Measurements from ENCODE around the gene ABCA4.
A peak's percentile ranks its signal among the peaks of the same experiment; 100 is the strongest.

Gene ABCA4

DNA sequence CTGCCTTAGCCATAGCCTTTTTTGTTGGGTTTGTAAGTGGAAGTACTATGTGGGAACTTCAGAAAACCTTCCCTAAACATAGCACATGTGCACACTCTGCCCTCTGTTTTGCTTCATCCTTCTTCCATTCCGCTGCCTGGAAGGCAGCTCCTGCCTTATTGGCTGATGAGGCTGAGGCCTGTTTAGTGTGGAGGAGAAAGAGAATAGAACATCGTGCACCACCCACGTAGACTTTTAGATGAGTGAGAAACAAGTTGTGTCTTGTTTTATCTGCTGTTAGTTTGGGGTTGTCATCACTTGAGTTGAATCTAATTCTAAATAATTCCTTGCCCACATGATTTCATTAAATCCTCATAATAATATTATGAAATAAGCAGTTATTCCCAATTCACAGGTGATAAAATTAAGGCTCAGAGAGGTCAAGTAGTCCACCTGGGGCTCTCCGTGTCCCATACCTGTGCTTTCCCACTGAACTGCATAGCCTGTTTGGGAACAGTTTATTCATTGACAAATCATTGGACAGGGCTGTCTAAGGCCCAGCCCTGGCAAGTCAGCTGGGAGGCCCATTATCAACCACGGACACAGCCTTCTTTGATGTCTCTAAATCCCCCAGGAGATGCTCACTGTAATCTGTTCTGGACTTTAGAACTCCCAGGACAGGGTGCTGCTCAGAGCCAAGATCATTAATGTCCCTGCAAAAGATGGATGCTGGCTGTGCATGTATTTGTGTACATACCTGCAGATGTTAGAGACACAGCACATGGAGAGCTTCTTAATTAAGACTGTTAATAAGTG, 93.0 kb downstream of the ABCA4 start:
- DNase-seq (ENCODE audit: low spot score): no peak

DNA sequence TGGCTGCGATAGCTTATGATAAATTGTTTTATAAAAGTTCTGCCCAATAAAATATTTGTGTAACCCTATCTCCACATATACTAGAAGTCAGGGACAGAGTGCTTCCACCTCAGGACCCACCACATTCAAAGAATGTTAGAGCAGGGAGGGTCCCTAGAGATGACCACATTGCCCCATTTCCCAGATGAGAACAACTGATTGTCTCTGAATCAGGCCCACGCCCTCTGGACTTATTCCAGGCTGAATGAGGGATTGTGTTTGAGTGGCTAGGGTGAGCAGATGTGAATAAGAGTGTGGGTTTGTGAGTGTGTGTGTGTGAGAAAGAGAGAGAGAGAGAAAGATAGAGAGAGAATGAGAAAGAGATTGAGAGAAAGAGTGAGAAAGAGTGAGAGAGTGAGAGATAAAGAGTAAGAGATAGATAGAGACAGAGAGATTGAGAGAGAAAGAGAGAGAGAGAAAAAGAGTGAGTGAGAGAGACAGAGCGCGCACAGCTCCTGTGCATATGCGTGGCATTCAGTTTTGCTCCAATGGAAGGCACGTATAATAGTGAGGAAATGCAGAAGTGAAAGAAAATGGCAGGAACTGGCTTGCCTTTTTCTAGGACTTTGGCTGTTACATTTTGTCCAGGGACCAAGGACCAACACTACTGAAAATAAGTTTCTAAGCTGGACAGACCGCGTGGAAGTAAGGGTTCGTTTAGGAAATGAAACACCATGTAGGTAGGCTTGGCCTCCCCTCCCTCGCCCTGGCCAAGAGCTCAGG, 94.1 kb downstream of the ABCA4 start:
- no peak for DNase-seq (ENCODE audit: low spot score)

DNA sequence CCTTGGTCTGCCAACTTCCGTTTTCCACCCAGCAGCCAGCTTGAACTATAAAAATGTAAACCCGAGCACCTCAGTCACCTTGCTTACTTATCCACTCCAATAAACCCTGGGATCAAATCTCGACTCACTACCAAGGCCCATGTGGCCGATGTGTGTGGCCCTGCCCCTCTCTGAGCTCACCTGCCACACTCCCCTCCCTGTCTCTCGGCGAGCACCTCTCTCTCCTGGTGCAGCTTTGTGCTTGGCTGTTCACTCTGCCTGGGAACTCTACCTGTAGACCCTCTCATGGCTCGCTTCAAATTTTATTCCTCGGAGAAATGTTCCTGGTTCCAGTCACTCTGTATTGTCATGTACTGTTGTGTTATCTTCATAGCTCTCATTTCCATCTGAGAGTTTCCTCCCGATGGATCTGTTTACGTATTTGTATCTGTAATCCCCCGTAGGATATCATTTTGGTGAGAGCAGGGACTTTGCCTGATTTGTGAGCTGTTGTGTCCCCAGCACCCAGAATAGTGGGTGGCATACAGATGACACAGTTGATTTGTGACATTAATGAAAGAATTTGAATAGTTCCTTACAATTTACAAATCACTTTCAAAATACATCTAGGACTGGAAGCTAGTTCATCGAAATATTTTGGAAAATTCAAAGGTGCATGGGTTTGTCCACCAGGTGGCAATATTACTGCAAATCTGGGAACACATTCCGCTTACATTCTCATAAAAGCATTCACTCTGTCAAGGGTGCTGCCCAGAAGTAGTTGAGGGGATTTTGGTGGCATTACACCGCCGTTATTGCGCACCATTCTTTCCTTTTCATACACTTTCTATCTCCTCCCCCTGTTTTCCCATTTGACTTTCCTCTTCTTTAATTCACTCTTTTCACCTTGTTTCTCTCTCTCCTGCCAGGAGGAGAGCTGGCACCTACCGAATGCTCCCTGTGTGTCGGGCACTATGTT, 95.3 kb downstream of the ABCA4 start:
- DNase-seq (ENCODE audit: low spot score): peak; percentile 19

DNA sequence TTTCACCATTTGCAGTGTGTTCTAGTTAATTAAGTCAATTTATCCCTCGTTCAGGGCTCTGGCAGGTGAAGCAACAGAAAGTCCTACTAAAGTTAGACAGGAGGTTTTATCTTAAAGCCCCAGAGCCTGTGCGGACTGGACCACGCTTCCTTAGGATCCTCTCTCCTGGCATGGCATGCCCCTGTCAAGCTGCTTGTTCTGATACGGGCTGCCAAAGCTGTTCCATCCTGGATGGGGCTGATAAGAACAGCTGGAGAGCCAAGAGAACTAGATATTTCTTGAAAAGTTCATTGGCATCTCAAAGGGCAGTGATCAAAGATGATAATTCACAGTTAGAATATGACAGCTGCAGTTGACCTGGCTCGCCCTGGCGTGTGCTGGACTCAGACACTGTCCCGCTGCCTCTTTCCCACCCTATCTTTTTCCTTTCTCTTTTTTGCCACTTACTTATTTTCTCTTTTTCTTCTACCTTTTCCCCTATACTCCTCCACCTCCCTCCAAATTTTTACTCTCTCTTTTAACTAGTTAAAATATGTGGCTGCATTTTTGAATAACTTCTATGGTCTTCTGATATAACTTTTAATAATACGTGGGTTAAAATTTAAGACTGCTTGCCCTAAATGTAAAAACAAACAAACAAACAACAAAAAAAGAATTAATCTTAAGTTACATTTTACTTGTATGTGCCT, 96.7 kb downstream of the ABCA4 start:
- DNase-seq (ENCODE audit: low spot score): no peak

DNA sequence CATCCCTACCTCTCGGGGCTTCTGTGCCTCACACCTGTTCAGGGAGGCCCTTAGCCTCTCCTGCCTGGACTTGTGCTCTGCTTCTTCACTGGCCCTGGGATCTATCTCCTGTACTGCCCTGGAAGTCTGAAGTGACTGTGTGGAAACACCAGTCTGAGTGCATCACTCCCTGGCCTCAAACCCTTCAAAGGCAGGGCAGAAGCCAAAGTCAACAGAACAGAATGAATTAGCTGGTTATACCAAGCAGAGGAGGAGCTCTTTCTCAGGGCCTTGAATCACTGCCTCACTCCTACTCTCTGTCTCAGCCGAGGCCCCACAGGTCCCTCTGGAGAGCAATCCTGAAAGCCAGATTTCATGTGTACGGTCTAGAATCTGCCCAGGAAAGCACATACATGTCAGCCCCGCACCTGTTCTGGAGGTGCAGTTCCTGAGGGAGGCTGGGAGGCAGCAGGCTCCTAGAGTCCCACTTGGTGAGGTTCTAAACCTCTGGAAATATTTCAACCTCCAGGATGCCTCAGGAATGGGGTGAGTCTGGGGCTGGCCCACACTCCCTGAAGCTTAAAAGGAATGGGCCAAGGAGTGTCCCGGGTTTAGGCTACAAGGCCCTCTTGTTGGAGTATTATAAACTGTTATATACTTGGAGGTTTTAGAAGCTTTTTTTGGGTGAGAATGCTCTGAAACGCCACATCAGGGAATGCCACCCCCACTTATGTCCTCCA, 98.3 kb downstream of the ABCA4 start:
- DNase-seq (ENCODE audit: low spot score): no peak

DNA sequence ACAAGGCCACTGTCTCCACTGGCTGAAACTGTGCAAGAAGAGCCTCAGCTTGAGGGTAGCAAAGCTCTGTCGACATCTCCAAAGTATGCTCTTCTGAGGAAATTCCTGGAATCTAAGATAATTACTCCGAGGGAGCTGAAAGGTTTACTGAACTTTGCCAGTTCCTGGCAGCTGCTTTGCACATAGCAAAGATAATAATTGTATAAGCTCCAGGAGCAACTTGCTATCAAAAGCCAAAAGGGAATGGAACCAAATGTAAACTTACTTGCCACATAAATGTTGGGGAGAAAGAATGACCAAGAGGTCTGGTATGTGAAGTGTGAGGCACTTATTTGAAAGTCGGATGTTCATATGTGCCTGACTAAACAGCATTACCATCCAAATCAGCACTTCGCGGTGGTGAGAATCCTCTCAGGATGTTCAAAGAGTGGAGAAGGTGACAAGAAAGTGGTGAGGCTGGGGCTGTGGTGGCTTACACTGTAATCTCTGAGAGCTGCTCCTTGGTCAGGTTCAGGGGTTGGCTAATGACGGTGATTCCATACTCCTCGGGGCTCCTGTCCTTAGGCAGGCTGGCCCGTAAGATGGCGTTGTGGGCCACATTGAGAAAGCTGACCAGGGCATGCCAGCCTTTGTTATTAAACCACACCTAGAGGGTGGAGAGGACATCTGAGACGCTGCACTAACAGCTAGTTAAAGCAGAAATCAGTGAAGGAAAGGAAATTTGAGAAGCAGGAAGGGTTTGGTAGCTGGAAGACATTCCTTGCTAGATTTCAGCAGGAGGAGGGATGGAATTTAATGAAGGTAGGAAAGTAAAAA, 100.0 kb downstream of the ABCA4 start:
- DNase-seq (ENCODE audit: low spot score): no peak

DNA sequence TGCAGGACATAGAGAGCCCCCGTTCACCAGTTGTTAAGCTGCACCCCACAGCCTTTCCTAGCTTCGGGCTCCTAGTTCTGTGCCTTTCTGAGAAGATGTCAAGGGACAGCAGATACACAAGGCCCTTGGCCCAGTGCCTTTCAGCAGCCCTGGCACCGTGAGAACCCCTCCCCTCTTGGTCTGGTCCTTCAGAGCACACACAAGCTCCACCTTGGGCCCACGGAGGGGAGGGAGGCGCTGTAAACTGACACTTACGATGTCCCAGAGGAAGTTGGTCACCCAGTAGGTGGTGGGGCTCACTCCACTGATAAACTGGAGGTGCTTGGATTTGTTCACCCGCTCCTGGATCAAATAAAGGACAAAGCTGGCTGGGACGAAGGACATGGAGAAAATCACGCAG, 101.6 kb downstream of the ABCA4 start:
- no peak for DNase-seq (ENCODE audit: low spot score)

DNA sequence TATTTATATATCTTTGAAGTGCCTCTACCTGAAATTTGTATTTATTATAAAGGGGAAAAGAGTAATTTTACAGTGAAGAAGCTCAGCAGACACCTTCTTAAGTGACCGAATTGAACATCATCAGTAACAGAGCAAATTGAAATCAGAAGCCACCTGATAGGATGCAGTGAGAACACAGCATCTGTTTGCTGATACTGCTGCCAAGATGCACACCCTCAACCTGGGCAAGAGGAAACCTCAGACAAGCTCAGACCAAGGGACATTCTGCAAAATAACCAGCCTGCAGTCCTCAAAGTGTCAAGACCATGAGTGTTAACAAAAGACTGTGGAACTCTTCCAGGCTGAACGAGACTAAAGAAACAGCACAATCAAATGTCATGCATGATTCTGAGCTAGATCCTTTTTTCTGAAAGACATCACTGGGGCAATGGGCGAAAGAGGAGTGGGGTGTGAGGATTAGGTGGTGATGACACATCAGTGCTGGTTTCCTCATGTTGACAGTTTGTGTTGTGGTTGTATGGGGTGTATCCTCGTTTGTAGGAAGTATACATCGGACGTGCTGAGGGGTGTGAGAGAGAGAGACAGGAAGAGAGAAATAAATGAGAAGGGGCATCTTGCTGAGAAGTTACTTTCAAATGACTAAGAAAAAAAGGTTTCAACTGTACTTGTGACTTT, 103.7 kb downstream of the ABCA4 start:
- peak; percentile 30 for DNase-seq (ENCODE audit: low spot score)

DNA sequence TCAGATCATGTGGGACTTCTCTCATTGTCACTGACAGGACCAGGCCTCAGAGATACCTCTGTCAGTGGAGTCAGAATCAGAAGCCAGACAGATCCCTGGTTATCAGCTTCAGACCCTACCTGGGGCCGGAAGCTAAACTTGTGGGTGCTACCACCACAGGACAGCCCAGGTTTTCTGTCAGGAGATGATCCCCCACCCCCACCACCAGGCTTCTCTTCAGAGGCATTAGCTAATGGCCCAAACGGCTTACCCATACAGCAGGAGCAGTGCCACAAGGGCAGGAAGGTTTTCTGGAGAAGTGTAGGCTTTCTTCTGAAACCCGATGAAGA, 105.5 kb downstream of the ABCA4 start:
- DNase-seq (ENCODE audit: low spot score): no peak

DNA sequence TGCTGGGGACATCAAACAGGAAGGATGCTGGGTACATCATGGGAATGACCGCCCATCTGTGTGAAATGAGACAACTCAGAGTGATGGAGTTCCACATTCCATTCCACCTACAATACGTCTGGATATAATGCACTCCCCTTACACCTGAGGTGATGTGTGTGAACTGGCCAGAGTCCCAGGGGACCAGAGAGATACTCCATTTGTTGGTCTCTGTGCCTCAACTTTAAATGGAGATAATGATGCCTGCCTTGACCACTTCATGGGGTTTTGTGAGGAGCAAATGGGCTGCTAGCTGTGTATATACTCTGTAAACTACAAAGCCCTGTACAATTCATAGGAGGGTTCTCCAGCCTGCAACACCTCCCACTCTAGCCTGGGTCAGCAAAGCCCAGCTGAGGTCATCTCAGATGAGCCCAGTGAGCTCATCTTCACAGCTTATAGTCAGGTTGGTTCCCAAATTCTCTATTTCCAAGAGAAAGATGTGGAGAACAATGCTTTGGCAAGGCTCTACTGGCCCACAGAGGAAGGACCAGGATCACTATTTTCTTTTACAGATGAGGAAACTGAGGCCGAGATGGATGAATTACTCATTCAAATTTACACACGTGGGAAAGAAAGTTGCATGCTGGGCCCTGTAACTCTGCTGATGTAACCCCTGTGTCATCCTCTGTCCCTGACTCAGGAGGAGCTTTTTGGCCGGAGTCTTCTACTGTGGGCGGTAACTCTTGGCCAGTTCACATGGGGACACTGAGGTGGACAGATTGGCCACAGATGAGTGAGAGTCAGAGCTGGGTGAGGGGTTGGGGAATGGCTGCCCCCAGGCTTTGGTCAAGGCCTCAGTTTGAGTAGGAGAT, 106.1 kb downstream of the ABCA4 start:
- DNase-seq (ENCODE audit: low spot score): no peak

DNA sequence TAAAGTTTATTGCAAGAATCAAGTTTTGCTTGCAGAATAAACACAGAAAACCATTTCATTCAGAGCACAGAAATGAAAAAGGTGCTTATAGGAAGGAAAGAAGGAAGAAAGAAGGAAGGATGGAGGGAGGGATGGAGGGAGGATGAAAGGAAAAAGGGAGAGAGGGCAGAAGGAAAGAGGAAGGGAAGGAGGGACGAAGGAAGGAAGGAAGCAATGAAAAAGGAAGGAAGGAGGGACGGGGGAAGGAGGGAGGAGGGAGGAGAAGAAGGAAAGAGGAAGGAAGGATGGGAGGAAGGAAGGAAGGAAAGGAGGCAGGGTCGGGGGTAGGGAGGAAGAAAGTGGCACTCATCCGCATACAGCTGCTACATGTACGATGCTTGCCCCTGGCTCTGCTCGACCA, 106.9 kb downstream of the ABCA4 start:
- DNase-seq (ENCODE audit: low spot score): no peak

DNA sequence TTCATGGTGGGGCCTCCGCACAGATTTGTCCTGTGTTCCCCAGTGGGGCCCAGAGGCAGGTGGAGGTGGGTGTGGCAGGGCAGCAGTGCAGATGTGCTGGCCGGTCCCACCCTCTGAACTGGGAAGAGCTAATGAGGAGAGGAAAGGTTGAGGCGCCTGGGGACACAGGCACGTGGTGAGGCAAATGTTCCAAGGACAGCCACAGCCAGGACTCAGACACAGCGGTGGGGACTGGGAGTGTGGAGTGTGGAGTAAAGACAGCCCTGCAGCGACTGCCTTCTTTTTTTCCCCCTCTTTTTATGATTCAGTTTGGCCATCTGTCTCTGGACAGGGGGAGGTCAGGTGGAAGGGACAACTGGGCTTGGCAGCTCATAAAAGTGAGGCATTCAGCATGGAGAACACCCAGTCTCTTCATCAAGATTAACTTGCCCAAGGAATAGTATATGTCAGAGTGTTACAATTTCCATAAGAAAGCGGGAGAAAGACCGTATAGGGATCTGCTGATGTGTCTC, 107.5 kb downstream of the ABCA4 start:
- DNase-seq (ENCODE audit: low spot score): no peak

DNA sequence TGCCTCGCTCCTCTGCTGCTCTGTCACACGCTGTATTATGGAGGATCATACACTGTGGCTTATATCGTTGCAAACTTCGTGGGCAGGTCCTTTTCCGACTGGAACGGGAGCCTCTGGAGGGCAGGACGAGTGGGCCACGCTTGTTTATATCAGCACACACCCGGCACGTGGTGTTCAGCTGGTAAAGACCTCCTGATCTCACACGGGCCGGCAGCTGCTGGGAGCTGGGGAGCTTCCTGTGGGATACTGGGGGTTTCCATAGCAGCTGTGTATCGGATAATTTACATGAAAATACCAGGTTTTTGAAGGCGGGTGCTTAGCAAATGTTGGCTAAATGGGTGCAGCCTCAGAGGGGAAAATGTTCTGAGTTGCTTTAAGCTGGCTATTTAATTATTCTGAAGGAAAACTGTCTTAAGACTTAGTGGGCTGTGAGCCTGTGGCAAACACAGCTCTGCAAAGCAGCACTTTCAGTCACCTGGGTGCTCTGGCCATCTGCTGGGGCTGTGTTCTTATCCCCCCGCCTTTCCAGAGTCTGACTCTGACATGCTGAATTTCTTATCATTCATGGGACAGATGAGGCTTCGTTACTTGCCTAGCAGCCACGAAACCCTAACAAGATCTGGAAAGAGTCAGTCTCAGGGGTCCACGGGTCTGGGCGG, 108.1 kb downstream of the ABCA4 start:
- no peak for DNase-seq (ENCODE audit: low spot score)

DNA sequence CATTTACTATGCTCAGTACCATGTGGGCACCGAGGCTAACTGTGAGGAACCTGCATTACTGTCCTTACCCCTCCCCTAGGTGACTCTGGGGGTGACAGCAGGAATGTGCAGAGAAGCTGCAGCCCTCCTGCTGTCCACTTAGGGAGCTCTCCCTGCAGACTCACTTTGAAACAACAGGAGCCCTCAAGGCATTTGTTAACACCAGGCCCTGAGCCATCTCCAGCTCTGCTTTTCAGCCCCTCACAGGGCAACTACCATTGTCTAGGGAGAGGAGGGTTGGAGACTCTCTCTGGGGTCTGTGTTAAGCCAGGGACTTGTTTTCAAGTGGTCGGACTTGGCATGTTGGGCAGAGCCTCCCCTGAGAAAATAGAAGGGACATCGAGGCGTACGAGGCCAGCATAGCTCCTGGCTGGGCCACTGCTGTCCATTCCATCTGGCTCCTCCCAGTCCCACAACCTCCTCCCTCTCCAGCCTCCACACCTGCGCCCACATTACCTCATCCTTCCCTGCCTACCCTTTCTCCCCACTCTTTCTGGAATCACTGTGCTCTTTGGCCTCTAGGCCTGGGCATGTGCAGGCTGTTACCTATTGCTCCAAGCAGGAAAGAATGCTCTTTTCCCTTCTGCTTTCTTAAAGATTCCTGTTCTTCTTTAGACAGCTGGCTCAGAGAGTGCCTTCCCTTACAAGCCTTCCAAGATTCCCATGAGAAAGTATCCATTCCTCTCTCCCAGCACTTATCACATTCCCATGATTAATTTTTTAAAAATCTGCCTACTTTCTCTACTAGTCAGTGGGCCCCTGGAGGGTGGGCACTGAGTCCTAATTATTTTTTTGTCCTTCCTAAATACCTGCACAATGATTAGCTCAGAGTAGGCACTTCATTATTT, 109.0 kb downstream of the ABCA4 start:
- DNase-seq (ENCODE audit: low spot score): no peak

DNA sequence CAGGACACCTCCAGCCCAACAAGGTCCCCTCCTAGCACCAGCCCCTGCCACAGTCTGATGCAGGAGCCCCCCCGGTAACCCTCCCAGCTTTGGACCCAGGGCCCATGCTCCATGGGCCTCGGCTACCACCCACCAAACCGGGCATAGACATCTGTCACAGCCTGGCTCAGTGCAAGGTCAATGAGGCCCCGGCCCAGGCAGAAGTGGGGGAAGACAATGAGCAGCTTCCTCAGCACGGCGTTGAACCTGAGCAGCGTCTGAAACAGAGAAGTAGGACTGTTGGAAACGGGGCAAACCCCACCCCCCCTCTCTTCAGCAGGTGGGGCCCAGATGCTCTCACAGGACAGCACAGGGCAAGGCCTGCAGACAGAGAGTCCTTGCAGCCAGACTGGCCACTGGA, 109.8 kb downstream of the ABCA4 start:
- DNase-seq (ENCODE audit: low spot score): no peak

DNA sequence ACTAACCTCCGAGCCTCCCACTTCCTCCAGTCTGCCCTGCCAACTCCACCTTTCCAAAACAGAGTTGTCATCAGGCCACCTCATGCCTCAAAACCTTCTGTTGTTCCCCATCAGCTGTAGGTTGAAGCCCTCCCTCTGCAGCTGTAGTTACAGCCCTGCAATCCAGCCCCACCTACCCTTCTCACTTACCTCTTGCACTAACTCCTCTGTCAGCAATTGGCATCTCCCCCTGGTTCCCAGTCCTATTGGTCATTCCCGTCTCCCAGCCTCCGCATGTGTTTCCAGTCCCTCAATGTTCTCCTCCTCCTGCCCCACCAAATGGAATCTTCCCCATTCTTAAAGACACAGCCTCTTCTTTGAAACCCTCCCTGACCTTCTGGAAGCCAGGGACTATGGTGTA, 111.6 kb downstream of the ABCA4 start:
- no peak for DNase-seq (ENCODE audit: low spot score)

DNA sequence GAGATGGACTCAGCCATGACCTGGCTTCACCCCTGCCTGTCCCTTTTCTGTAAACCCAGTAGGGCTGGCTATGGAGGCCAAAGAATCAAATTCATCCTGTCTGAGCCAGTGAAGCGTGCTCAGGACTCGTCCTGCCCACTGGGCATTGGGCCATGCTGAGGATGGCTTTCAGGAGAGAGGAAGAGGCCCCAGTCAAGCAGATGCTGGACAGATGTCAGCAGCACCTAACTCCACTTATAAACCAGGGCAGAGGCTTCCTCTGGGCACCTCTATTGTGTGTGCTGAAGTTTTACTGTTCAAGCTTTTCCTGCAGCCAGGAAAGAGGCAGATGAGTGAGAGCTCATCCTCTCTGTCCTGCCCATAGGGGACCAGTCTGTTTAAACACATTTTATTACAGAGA, 114.3 kb downstream of the ABCA4 start:
- DNase-seq (ENCODE audit: low spot score): no peak

Measured in CD4-positive, alpha-beta T cell treated with Interleukin-15 for 4 hours (primary cell).